Activated naive CD4-positive, alpha-beta T cell treated with anti-CD3 and anti-CD28 coated beads, Interleukin-2, amount 50 U/mL, for 24 hours (primary cell): ENCODE data around the gene CHSY3.

Experiments used
- H3K27ac Mint-ChIP-seq: one replicate; pipeline ENCODE4 v1.8.0; 2021; ENCODE audit warnings: mild to moderate bottlenecking, mixed read lengths
- H3K27me3 Mint-ChIP-seq: one replicate; pipeline ENCODE4 v1.8.0; 2021; ENCODE audit warnings: mixed read lengths
- H3K36me3 Mint-ChIP-seq: one replicate; pipeline ENCODE4 v1.8.0; 2021; ENCODE audit warnings: mixed read lengths
- H3K4me1 Mint-ChIP-seq: one replicate; pipeline ENCODE4 v1.8.0; 2021; ENCODE audit warnings: mixed read lengths
- H3K4me3 Mint-ChIP-seq: one replicate; pipeline ENCODE4 v1.8.0; 2021; ENCODE audit warnings: mild to moderate bottlenecking, mixed read lengths
- H3K9me3 Mint-ChIP-seq: one replicate; pipeline ENCODE4 v1.8.0; 2021; ENCODE audit warnings: mixed read lengths

CHSY3 gene

GRCh38 chr5:130077007-130077406 lies 172.7 kb downstream of the CHSY3 start:
- H3K4me3 Mint-ChIP-seq = no peak overlapping the region
- no peaks in the 10 kb centered on the region for H3K9me3 Mint-ChIP-seq
- H3K27ac Mint-ChIP-seq = no peak overlapping the region
- no peaks in the 10 kb centered on the region for H3K4me1 Mint-ChIP-seq
- H3K36me3 Mint-ChIP-seq = no peaks in the 10 kb centered on the region
- peaks cover 2% of the 10 kb centered on the region for H3K27me3 Mint-ChIP-seq

GRCh38 chr5:130078661-130079060 lies 174.4 kb downstream of the CHSY3 start:
- Mint-ChIP-seq H3K4me3 (no peak overlapping the region), H3K27ac (no peak overlapping the region), H3K27me3 (peaks cover 2% of the 10 kb centered on the region), H3K9me3 (no peaks in the 10 kb centered on the region), H3K4me1 (no peaks in the 10 kb centered on the region), H3K36me3 (no peaks in the 10 kb centered on the region)

- Mint-ChIP-seq H3K9me3 (no peaks in the 10 kb centered on the region), H3K4me1 (no peaks in the 10 kb centered on the region), H3K4me3 (no peak overlapping the region), H3K27ac (no peak overlapping the region), H3K27me3 (peaks cover 2% of the 10 kb centered on the region), H3K36me3 (no peaks in the 10 kb centered on the region)
Measured at GRCh38 chr5:130090569-130091270, 186.5 kb downstream of the CHSY3 start.

- Mint-ChIP-seq H3K27me3 (no peaks in the 10 kb centered on the region), H3K36me3 (no peaks in the 10 kb centered on the region), H3K27ac (no peak overlapping the region), H3K9me3 (no peaks in the 10 kb centered on the region), H3K4me1 (no peaks in the 10 kb centered on the region), H3K4me3 (no peak overlapping the region)
Measured at GRCh38 chr5:130092991-130093390, 188.7 kb downstream of the CHSY3 start.

- H3K9me3 Mint-ChIP-seq = no peaks in the 10 kb centered on the region
- H3K27me3 Mint-ChIP-seq = peaks cover 8% of the 10 kb centered on the region
- H3K4me1 Mint-ChIP-seq = no peaks in the 10 kb centered on the region
- no peak overlapping the region for H3K27ac Mint-ChIP-seq
- H3K4me3 Mint-ChIP-seq = no peak overlapping the region
- H3K36me3 Mint-ChIP-seq = no peaks in the 10 kb centered on the region
Measured at GRCh38 chr5:130096483-130096882, 192.2 kb downstream of the CHSY3 start.

- Mint-ChIP-seq H3K9me3 (no peaks in the 10 kb centered on the region), H3K36me3 (no peaks in the 10 kb centered on the region), H3K27me3 (peaks cover 8% of the 10 kb centered on the region), H3K4me1 (no peaks in the 10 kb centered on the region), H3K4me3 (no peak overlapping the region), H3K27ac (no peak overlapping the region)
Measured at GRCh38 chr5:130099008-130099407, 194.7 kb downstream of the CHSY3 start.

- Mint-ChIP-seq H3K27me3 (peaks cover 8% of the 10 kb centered on the region), H3K4me1 (no peaks in the 10 kb centered on the region), H3K27ac (no peak overlapping the region), H3K4me3 (no peak overlapping the region), H3K9me3 (no peaks in the 10 kb centered on the region), H3K36me3 (no peaks in the 10 kb centered on the region)
Measured at GRCh38 chr5:130102375-130102774, 198.1 kb downstream of the CHSY3 start.

GRCh38 chr5:130102960-130103359 lies 198.7 kb downstream of the CHSY3 start:
- Mint-ChIP-seq H3K27me3 (peaks cover 8% of the 10 kb centered on the region), H3K4me3 (no peak overlapping the region), H3K27ac (no peak overlapping the region), H3K9me3 (no peaks in the 10 kb centered on the region), H3K4me1 (no peaks in the 10 kb centered on the region), H3K36me3 (no peaks in the 10 kb centered on the region)

- H3K36me3 Mint-ChIP-seq = no peaks in the 10 kb centered on the region
- H3K9me3 Mint-ChIP-seq = no peaks in the 10 kb centered on the region
- H3K4me3 Mint-ChIP-seq = no peak overlapping the region
- no peaks in the 10 kb centered on the region for H3K4me1 Mint-ChIP-seq
- peaks cover 2% of the 10 kb centered on the region for H3K27me3 Mint-ChIP-seq
- no peak overlapping the region for H3K27ac Mint-ChIP-seq
Measured at GRCh38 chr5:130104895-130105688, 200.8 kb downstream of the CHSY3 start.

GRCh38 chr5:130106480-130106879 lies 202.2 kb downstream of the CHSY3 start:
- H3K9me3 Mint-ChIP-seq = no peaks in the 10 kb centered on the region
- H3K36me3 Mint-ChIP-seq = no peaks in the 10 kb centered on the region
- no peaks in the 10 kb centered on the region for H3K27me3 Mint-ChIP-seq
- H3K4me1 Mint-ChIP-seq = no peaks in the 10 kb centered on the region
- H3K4me3 Mint-ChIP-seq = no peak overlapping the region
- no peak overlapping the region for H3K27ac Mint-ChIP-seq

- no peaks in the 10 kb centered on the region for H3K4me1 Mint-ChIP-seq
- H3K27ac Mint-ChIP-seq = no peak overlapping the region
- H3K36me3 Mint-ChIP-seq = no peaks in the 10 kb centered on the region
- H3K27me3 Mint-ChIP-seq = no peaks in the 10 kb centered on the region
- no peaks in the 10 kb centered on the region for H3K9me3 Mint-ChIP-seq
- no peak overlapping the region for H3K4me3 Mint-ChIP-seq
Measured at GRCh38 chr5:130109152-130109551, 204.9 kb downstream of the CHSY3 start.

GRCh38 chr5:130110328-130110727 lies 206.1 kb downstream of the CHSY3 start:
- Mint-ChIP-seq H3K36me3 (no peaks in the 10 kb centered on the region), H3K4me3 (no peak overlapping the region), H3K9me3 (no peaks in the 10 kb centered on the region), H3K4me1 (no peaks in the 10 kb centered on the region), H3K27ac (no peak overlapping the region), H3K27me3 (no peaks in the 10 kb centered on the region)

- no peaks in the 10 kb centered on the region for H3K36me3 Mint-ChIP-seq
- no peaks in the 10 kb centered on the region for H3K4me1 Mint-ChIP-seq
Measured at GRCh38 chr5:130111746-130112145, 207.5 kb downstream of the CHSY3 start.

GRCh38 chr5:130112246-130112645 lies 208.0 kb downstream of the CHSY3 start:
- Mint-ChIP-seq H3K27me3 (no peaks in the 10 kb centered on the region), H3K4me1 (no peaks in the 10 kb centered on the region), H3K9me3 (no peaks in the 10 kb centered on the region), H3K36me3 (no peaks in the 10 kb centered on the region), H3K27ac (no peak overlapping the region), H3K4me3 (no peak overlapping the region)

More at GRCh38 chr5:130111746-130112145, 207.5 kb downstream of the CHSY3 start:
- Mint-ChIP-seq H3K4me3 (no peak overlapping the region), H3K9me3 (no peaks in the 10 kb centered on the region), H3K27ac (no peak overlapping the region), H3K27me3 (no peaks in the 10 kb centered on the region)

- Mint-ChIP-seq H3K9me3 (no peaks in the 10 kb centered on the region), H3K36me3 (no peaks in the 10 kb centered on the region), H3K4me3 (no peak overlapping the region), H3K27me3 (peaks cover 2% of the 10 kb centered on the region), H3K27ac (no peak overlapping the region), H3K4me1 (no peaks in the 10 kb centered on the region)
Measured at GRCh38 chr5:130115686-130116085, 211.4 kb downstream of the CHSY3 start.

- Mint-ChIP-seq H3K4me3 (no peak overlapping the region), H3K27ac (no peak overlapping the region), H3K36me3 (no peaks in the 10 kb centered on the region), H3K27me3 (peaks cover 2% of the 10 kb centered on the region), H3K4me1 (no peaks in the 10 kb centered on the region), H3K9me3 (no peaks in the 10 kb centered on the region)
Measured at GRCh38 chr5:130116462-130116861, 212.2 kb downstream of the CHSY3 start.
